Measurements from ENCODE around the gene RIMS1.

Gene RIMS1

DNA sequence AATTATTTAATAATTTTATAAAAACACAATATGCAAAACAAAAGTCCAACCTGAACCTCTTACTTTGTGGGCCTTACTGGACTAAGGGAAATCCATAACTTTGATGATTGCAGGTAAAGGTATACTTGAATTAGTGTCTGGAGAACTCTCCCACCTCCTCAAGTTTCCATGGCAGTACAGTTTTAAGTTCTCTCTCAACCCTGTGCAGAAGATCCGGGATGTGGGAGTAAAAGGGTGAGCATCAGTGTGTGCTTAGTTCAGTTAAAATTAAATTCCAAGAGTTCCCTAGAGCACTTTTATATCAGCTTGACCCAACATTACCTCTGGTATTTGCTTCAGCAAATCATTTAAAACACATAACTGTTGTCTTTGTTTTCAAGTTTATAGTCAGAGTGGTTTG is 47.5 kb downstream of the RIMS1 start:
- ATAC-seq: no peak
- TF ChIP-seq ISL1 (CRISPR knock-in tag; IDR thresholded peaks at IDR 0.05) (no peak), ZFP3 (CRISPR knock-in tag; IDR thresholded peaks at IDR 0.05) (no peak), ZNF8 (CRISPR knock-in tag; IDR thresholded peaks at IDR 0.05) (no peak), OSR1 (CRISPR knock-in tag; IDR thresholded peaks at IDR 0.05) (no peak), TOX (CRISPR knock-in tag; IDR thresholded peaks at IDR 0.05; ENCODE audit: borderline replicate concordance) (no peak), BACH2 (CRISPR knock-in tag; IDR thresholded peaks at IDR 0.05; ENCODE audit: borderline replicate concordance) (no peak), PPARA (CRISPR knock-in tag; IDR thresholded peaks at IDR 0.05; ENCODE audit: borderline replicate concordance) (no peak), ZNF565 (CRISPR knock-in tag; conservative IDR thresholded peaks at IDR 0.05; ENCODE audit: low read depth) (no peak), RARB (CRISPR knock-in tag; IDR thresholded peaks at IDR 0.05) (no peak), ZNF70 (CRISPR knock-in tag; IDR thresholded peaks at IDR 0.05) (no peak), CSDC2 (CRISPR knock-in tag; IDR thresholded peaks at IDR 0.05) (no peak), ARNTL (CRISPR knock-in tag; IDR thresholded peaks at IDR 0.05; ENCODE audit: borderline replicate concordance, low read depth) (no peak)
- TF ChIP-seq, protein P1, sequence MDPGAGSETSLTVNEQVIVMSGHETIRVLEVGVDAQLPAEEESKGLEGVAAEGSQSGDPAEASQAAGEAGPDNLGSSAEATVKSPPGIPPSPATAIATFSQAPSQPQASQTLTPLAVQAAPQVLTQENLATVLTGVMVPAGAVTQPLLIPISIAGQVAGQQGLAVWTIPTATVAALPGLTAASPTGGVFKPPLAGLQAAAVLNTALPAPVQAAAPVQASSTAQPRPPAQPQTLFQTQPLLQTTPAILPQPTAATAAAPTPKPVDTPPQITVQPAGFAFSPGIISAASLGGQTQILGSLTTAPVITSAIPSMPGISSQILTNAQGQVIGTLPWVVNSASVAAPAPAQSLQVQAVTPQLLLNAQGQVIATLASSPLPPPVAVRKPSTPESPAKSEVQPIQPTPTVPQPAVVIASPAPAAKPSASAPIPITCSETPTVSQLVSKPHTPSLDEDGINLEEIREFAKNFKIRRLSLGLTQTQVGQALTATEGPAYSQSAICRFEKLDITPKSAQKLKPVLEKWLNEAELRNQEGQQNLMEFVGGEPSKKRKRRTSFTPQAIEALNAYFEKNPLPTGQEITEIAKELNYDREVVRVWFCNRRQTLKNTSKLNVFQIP (CRISPR knock-in tag; IDR thresholded peaks at IDR 0.05; ENCODE audit: borderline replicate concordance, low read depth): no peak
- TF ChIP-seq, protein P2, sequence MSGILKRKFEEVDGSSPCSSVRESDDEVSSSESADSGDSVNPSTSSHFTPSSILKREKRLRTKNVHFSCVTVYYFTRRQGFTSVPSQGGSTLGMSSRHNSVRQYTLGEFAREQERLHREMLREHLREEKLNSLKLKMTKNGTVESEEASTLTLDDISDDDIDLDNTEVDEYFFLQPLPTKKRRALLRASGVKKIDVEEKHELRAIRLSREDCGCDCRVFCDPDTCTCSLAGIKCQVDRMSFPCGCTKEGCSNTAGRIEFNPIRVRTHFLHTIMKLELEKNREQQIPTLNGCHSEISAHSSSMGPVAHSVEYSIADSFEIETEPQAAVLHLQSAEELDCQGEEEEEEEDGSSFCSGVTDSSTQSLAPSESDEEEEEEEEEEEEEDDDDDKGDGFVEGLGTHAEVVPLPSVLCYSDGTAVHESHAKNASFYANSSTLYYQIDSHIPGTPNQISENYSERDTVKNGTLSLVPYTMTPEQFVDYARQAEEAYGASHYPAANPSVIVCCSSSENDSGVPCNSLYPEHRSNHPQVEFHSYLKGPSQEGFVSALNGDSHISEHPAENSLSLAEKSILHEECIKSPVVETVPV (CRISPR knock-in tag; IDR thresholded peaks at IDR 0.05): no peak
- TF ChIP-seq, protein P3, sequence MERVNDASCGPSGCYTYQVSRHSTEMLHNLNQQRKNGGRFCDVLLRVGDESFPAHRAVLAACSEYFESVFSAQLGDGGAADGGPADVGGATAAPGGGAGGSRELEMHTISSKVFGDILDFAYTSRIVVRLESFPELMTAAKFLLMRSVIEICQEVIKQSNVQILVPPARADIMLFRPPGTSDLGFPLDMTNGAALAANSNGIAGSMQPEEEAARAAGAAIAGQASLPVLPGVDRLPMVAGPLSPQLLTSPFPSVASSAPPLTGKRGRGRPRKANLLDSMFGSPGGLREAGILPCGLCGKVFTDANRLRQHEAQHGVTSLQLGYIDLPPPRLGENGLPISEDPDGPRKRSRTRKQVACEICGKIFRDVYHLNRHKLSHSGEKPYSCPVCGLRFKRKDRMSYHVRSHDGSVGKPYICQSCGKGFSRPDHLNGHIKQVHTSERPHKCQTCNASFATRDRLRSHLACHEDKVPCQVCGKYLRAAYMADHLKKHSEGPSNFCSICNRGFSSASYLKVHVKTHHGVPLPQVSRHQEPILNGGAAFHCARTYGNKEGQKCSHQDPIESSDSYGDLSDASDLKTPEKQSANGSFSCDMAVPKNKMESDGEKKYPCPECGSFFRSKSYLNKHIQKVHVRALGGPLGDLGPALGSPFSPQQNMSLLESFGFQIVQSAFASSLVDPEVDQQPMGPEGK (CRISPR knock-in tag; IDR thresholded peaks at IDR 0.05; ENCODE audit: borderline replicate concordance): no peak

DNA sequence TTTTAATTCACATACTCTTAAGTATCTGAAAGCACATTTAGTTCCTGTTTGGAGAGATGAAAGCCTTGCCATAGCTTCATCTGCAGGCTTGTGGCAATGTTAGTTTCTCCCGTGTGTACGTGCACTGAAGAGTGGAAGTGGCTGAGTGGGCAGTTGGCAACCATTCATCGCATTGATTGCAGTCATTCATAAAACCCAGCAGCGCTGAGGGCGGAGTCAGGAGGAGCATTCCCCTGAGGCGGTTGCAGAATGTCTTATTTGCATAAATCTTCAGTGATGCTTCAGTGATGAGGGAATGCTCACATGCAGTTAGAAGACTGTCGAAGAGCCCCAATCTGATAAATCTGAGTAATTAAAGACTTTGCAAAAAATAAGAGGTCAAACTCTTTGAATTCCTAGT is 79.1 kb downstream of the RIMS1 start:
- ATAC-seq: no peak
- TF ChIP-seq, protein P3 (CRISPR knock-in tag; IDR thresholded peaks at IDR 0.05; ENCODE audit: borderline replicate concordance): no peak
- TF ChIP-seq TCF4 (CRISPR knock-in tag; IDR thresholded peaks at IDR 0.05; ENCODE audit: borderline replicate concordance) (no peak), ZFP30 (CRISPR knock-in tag; IDR thresholded peaks at IDR 0.05) (no peak), ZNF8 (CRISPR knock-in tag; IDR thresholded peaks at IDR 0.05) (no peak), SNAI2 (CRISPR knock-in tag; IDR thresholded peaks at IDR 0.05) (no peak), ZNF70 (CRISPR knock-in tag; IDR thresholded peaks at IDR 0.05) (no peak), ISL1 (CRISPR knock-in tag; IDR thresholded peaks at IDR 0.05) (no peak), ESRRG (CRISPR knock-in tag; IDR thresholded peaks at IDR 0.05) (no peak), OSR1 (CRISPR knock-in tag; IDR thresholded peaks at IDR 0.05) (no peak)
- TF ChIP-seq, protein P1 (CRISPR knock-in tag; IDR thresholded peaks at IDR 0.05; ENCODE audit: borderline replicate concordance, low read depth): no peak

DNA sequence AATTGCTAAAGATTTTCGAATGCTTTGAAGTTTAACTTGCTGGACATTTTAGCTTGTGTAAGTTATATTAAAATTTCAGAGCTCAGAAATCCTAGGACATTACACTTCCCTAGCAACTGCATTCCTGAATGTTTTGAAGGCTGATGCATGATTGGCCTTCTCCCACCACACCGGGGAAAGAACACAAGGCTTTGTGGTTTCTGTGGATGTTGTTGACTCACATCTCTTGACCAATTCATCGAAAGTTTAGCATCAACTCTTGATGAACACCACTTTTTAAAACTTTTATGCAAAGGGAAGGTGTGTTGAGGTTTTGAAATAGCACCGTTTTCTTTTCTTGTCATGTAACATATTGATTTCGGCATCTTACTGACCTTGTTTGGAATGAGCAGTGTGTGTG is 81.1 kb downstream of the RIMS1 start:
- ATAC-seq: no peak
- TF ChIP-seq, protein P3 (CRISPR knock-in tag; IDR thresholded peaks at IDR 0.05; ENCODE audit: borderline replicate concordance): no peak
- TF ChIP-seq, protein P4, sequence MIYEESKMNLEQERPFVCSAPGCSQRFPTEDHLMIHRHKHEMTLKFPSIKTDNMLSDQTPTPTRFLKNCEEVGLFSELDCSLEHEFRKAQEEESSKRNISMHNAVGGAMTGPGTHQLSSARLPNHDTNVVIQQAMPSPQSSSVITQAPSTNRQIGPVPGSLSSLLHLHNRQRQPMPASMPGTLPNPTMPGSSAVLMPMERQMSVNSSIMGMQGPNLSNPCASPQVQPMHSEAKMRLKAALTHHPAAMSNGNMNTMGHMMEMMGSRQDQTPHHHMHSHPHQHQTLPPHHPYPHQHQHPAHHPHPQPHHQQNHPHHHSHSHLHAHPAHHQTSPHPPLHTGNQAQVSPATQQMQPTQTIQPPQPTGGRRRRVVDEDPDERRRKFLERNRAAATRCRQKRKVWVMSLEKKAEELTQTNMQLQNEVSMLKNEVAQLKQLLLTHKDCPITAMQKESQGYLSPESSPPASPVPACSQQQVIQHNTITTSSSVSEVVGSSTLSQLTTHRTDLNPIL (CRISPR knock-in tag; IDR thresholded peaks at IDR 0.05; ENCODE audit: low read depth): no peak
- TF ChIP-seq ESRRG (CRISPR knock-in tag; IDR thresholded peaks at IDR 0.05) (no peak), ZFP3 (CRISPR knock-in tag; IDR thresholded peaks at IDR 0.05) (no peak), ZNF8 (CRISPR knock-in tag; IDR thresholded peaks at IDR 0.05) (no peak), SNAI2 (CRISPR knock-in tag; IDR thresholded peaks at IDR 0.05) (no peak), ISL1 (CRISPR knock-in tag; IDR thresholded peaks at IDR 0.05) (no peak), PPARA (CRISPR knock-in tag; IDR thresholded peaks at IDR 0.05; ENCODE audit: borderline replicate concordance) (no peak), CSDC2 (CRISPR knock-in tag; IDR thresholded peaks at IDR 0.05) (no peak), ZNF70 (CRISPR knock-in tag; IDR thresholded peaks at IDR 0.05) (no peak), OSR1 (CRISPR knock-in tag; IDR thresholded peaks at IDR 0.05) (no peak), ZFP30 (CRISPR knock-in tag; IDR thresholded peaks at IDR 0.05) (no peak), ZNF565 (CRISPR knock-in tag; conservative IDR thresholded peaks at IDR 0.05; ENCODE audit: low read depth) (no peak)
- TF ChIP-seq, protein P2 (CRISPR knock-in tag; IDR thresholded peaks at IDR 0.05): no peak
- TF ChIP-seq, protein P1 (CRISPR knock-in tag; IDR thresholded peaks at IDR 0.05; ENCODE audit: borderline replicate concordance, low read depth): no peak
